HepG2 (cell line): ENCODE measurements around the gene NIPAL1.

Experiments used
- HDAC6 ChIP-seq: fragments of 200-600 bp; sonication (generic); IDR thresholded peaks from 2 replicates; pipeline ENCODE4 v1.7.0; 2017; ENCODE audit warnings: mild to moderate bottlenecking, antibody characterized with exemption, low read length, low read depth
- POLR2AphosphoS2 ChIP-seq: IDR thresholded peaks from 2 replicates; pipeline ENCODE4 v1.6.1; 2011; ENCODE audit warnings: low read depth, low read length, improper control_type of control experiment
- TF ChIP-seq, protein P1 (sequence below), 2 experiments: sonication (generic) in 1 of 2; formaldehyde crosslinking in 1 of 2; IDR thresholded peaks; 2 replicates each; pipeline versions ENCODE4 v1.5.1 to v1.6.1; 2011 to 2020; ENCODE audit warnings: borderline replicate concordance in 1 of 2, low read depth in 1 of 2, low read length in 1 of 2, mild to moderate bottlenecking in 1 of 2, missing genetic modification reagents in 1 of 2, moderate library complexity in 1 of 2
- TF ChIP-seq, protein P2 (sequence below): sonication (generic); formaldehyde crosslinking; IDR thresholded peaks from 2 replicates; pipeline ENCODE4 v1.8.1; 2023; ENCODE audit warnings: mild to moderate bottlenecking, missing genetic modification reagents, borderline replicate concordance

DNA sequence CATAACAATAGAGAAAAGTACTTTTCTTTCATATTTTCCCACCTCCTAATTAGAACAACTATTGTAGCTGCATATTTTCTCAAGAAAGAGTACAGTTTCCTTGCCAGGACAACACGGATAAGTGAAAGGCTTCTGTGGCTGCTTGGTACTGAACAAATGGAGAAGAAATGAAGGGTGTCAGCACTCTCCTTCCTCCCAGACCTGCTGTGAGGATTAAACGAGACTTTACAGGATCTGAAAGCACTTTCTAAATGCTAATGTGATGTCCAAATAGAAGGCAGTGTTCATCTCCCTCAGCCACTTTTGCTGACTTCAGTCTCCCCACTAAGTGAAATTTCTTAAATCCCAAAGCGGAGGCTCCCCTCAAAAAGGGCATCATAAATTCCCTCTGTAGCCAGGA, 13.9 kb downstream of the NIPAL1 start:
- TF ChIP-seq, protein P1, sequence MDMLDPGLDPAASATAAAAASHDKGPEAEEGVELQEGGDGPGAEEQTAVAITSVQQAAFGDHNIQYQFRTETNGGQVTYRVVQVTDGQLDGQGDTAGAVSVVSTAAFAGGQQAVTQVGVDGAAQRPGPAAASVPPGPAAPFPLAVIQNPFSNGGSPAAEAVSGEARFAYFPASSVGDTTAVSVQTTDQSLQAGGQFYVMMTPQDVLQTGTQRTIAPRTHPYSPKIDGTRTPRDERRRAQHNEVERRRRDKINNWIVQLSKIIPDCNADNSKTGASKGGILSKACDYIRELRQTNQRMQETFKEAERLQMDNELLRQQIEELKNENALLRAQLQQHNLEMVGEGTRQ (IDR thresholded peaks at IDR 0.05; ENCODE audit: low read depth, low read length): no peak
- TF ChIP-seq, protein P1 (CRISPR knock-in tag; IDR thresholded peaks at IDR 0.05; ENCODE audit: borderline replicate concordance): no peak
- no peak for TF ChIP-seq HDAC6
- TF ChIP-seq POLR2AphosphoS2: no peak
- TF ChIP-seq, protein P2, sequence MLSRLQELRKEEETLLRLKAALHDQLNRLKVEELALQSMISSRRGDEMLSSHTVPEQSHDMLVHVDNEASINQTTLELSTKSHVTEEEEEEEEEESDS: no peak
